ENCODE results near the gene PMIS2. TPM values are rescaled to one million over a fixed set of nuclear protein-coding genes. Genes with fewer than 3 reads are reported as not detected.

PMIS2 gene
- total RNA-seq, 1 donor from 2014 or later: not detected

GRCh38 chr19:35565016-35565856 lies 20.7 kb upstream of the PMIS2 start:
- Mint-ChIP-seq H3K27ac (ENCODE audit: unreplicated experiment) (no peak overlapping the region), H3K4me1 (ENCODE audit: low read depth, unreplicated experiment) (no peaks in the 10 kb centered on the region), H3K36me3 (ENCODE audit: low read depth, unreplicated experiment) (no peaks in the 10 kb centered on the region), H3K4me3 (ENCODE audit: unreplicated experiment) (no peak overlapping the region), H3K27me3 (ENCODE audit: low read depth, unreplicated experiment) (peaks cover 42% of the 10 kb centered on the region), H3K9me3 (ENCODE audit: unreplicated experiment) (no peaks in the 10 kb centered on the region)
- TF ChIP-seq CTCF (IDR thresholded peaks at IDR 0.05; ENCODE audit: insufficient read depth, low read depth, low read length): no peak
- no peak for TF ChIP-seq EZH2 (IDR thresholded peaks at IDR 0.05; ENCODE audit: insufficient read depth, low read length)
- Histone ChIP-seq H3K9me3 (ENCODE audit: insufficient read depth, low read depth, low read length) (no peaks in the 10 kb centered on the region), H3K36me3 (ENCODE audit: insufficient read depth, low read length) (no peaks in the 10 kb centered on the region), H3K27me3 (ENCODE audit: insufficient read depth, low read length) (peaks cover 2% of the 10 kb centered on the region), H3K4me3 (ENCODE audit: insufficient read depth, low read depth, low read length) (no peak overlapping the region), H3K9ac (ENCODE audit: low read length) (no peak overlapping the region), H3K4me1 (ENCODE audit: insufficient read depth, low read length) (no peaks in the 10 kb centered on the region), H3K27ac (ENCODE audit: low read depth, low read length) (no peak overlapping the region), H3K4me2 (ENCODE audit: low read length) (no peak overlapping the region), H4K20me1 (ENCODE audit: insufficient read depth, low read length) (no peaks in the 10 kb centered on the region), H3K79me2 (ENCODE audit: insufficient read depth, low read length) (no peaks in the 10 kb centered on the region), H2AFZ (ENCODE audit: low read depth, low read length) (no peak overlapping the region)
- no peak for FAIRE-seq
- no peak for DNase-seq (ENCODE audit: low read depth)

- Mint-ChIP-seq H3K27me3 (ENCODE audit: low read depth, unreplicated experiment) (peaks cover 37% of the 10 kb centered on the region), H3K9me3 (ENCODE audit: unreplicated experiment) (no peaks in the 10 kb centered on the region), H3K4me3 (ENCODE audit: unreplicated experiment) (no peak overlapping the region), H3K4me1 (ENCODE audit: low read depth, unreplicated experiment) (no peaks in the 10 kb centered on the region), H3K27ac (ENCODE audit: unreplicated experiment) (no peak overlapping the region), H3K36me3 (ENCODE audit: low read depth, unreplicated experiment) (no peaks in the 10 kb centered on the region)
- TF ChIP-seq CTCF (IDR thresholded peaks at IDR 0.05; ENCODE audit: insufficient read depth, low read depth, low read length): no peak
- TF ChIP-seq EZH2 (IDR thresholded peaks at IDR 0.05; ENCODE audit: insufficient read depth, low read length): no peak
- Histone ChIP-seq H3K27me3 (ENCODE audit: insufficient read depth, low read length) (no peaks in the 10 kb centered on the region), H3K9me3 (ENCODE audit: insufficient read depth, low read depth, low read length) (no peaks in the 10 kb centered on the region), H3K27ac (ENCODE audit: low read depth, low read length) (no peak overlapping the region), H3K36me3 (ENCODE audit: insufficient read depth, low read length) (no peaks in the 10 kb centered on the region), H4K20me1 (ENCODE audit: insufficient read depth, low read length) (no peaks in the 10 kb centered on the region), H3K9ac (ENCODE audit: low read length) (no peak overlapping the region), H3K4me2 (ENCODE audit: low read length) (no peak overlapping the region), H3K4me3 (ENCODE audit: insufficient read depth, low read depth, low read length) (no peak overlapping the region), H3K4me1 (ENCODE audit: insufficient read depth, low read length) (no peaks in the 10 kb centered on the region), H2AFZ (ENCODE audit: low read depth, low read length) (no peak overlapping the region), H3K79me2 (ENCODE audit: insufficient read depth, low read length) (no peaks in the 10 kb centered on the region)
- DNase-seq (ENCODE audit: low read depth) (no peak), FAIRE-seq (no peak)
Observed at GRCh38 chr19:35566738-35567137, 19.2 kb upstream of the PMIS2 start.

- Mint-ChIP-seq H3K27ac (ENCODE audit: unreplicated experiment) (no peak overlapping the region), H3K36me3 (ENCODE audit: low read depth, unreplicated experiment) (no peaks in the 10 kb centered on the region), H3K9me3 (ENCODE audit: unreplicated experiment) (peaks cover 3% of the 10 kb centered on the region), H3K4me1 (ENCODE audit: low read depth, unreplicated experiment) (no peaks in the 10 kb centered on the region), H3K27me3 (ENCODE audit: low read depth, unreplicated experiment) (peaks cover 44% of the 10 kb centered on the region), H3K4me3 (ENCODE audit: unreplicated experiment) (no peak overlapping the region)
- Histone ChIP-seq H3K36me3 (ENCODE audit: insufficient read depth, low read length) (no peaks in the 10 kb centered on the region), H3K9me3 (ENCODE audit: insufficient read depth, low read depth, low read length) (no peaks in the 10 kb centered on the region), H3K27ac (ENCODE audit: low read depth, low read length) (no peak overlapping the region), H3K79me2 (ENCODE audit: insufficient read depth, low read length) (no peaks in the 10 kb centered on the region), H3K4me1 (ENCODE audit: insufficient read depth, low read length) (no peaks in the 10 kb centered on the region), H3K27me3 (ENCODE audit: insufficient read depth, low read length) (no peaks in the 10 kb centered on the region), H4K20me1 (ENCODE audit: insufficient read depth, low read length) (no peaks in the 10 kb centered on the region), H3K4me3 (ENCODE audit: insufficient read depth, low read depth, low read length) (no peak overlapping the region), H3K4me2 (ENCODE audit: low read length) (no peak overlapping the region), H3K9ac (ENCODE audit: low read length) (no peak overlapping the region), H2AFZ (ENCODE audit: low read depth, low read length) (no peak overlapping the region)
- FAIRE-seq (no peak), DNase-seq (ENCODE audit: low read depth) (no peak)
- TF ChIP-seq CTCF (IDR thresholded peaks at IDR 0.05; ENCODE audit: insufficient read depth, low read depth, low read length): no peak
- no peak for TF ChIP-seq EZH2 (IDR thresholded peaks at IDR 0.05; ENCODE audit: insufficient read depth, low read length)
Observed at GRCh38 chr19:35569281-35569781, 16.6 kb upstream of the PMIS2 start.
